Omental fat pad (tissue), 4 donors: ENCODE data around the gene PPM1G. TPM values are rescaled to one million over a fixed set of nuclear protein-coding genes. Genes with fewer than 3 reads are reported as not detected.
"Not testable (repeated sequence)": the region's sequence is repeated elsewhere in the genome, so short reads cannot be mapped to it uniquely, and the experiment has no call there.

Experiments used
- ATAC-seq: fragments of 150-250 bp; one replicate; pipeline ENCODE4 v1.9.1; 2016; ENCODE audit warnings: mild to moderate bottlenecking, moderate library complexity; ENCODE audit not compliant: low FRiP score
- DNase-seq: peaks from one replicate; pipeline ENCODE4 v3.0.0-alpha.2; 2019; ENCODE audit warnings: low spot score
- total RNA-seq, 4 donors: library from RNA; depleted of rRNA; stranded (reverse); fragments of >200 nt; gene quantifications; one replicate each; pipeline ENCODE4 v1.1.0, GENCODE V29; 2016
- TF ChIP-seq, protein P1 (sequence below), 3 donors: fragments of 450-650 bp; IDR thresholded peaks; one replicate each; pipeline ENCODE4 v1.5.1; 2016 to 2017; ENCODE audit warnings: antibody characterized with exemption in 3 of 3, mild to moderate bottlenecking in 3 of 3, moderate library complexity in 2 of 3

The PPM1G gene
- total RNA-seq, 4 donors from 2014 or later, result 44.6 to 71.9 (median 60.4) TPM

DNA sequence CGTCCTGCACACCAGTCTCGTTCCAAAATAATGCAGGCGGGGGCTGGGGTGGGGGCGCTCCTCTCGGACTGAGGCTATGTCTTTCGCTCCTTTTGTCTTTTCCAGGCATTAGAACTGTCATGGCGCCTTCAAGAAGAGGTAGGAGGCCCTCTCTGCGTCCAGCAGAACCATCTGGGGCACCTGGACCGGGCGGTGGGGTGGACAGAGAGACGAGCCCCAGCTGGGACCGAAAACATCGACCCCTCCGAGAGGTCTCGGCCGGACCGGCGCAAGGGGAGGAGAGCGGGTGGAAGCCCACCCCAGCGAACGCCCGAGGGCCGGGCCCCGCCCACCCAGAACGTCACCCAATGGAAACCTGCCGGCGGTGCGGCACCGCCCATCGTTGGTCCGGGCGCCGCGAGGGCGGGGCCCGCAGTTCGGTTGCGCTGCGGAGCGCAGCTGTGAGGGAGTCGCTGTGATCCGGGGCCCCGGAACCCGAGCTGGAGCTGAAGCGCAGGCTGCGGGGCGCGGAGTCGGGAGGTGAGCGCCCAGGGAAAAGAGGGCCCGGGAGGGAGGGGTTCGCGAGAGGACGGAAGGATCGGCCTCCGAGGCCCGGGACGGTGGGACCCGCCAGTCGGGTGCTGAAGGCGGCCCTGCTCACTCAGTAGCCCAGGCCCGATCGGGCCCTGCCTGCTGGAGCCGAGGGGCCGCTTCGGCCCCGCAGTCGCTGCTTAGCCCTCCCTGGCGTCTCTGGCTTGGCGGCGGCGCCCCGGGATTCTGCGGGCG, 19.0 kb upstream of the PPM1G start, which contains the start of gene NRBP1:
TSS of gene NRBP1 (plus strand) at position 419 of the 765 bp plus-strand sequence. CDS start 4,643 bp downstream, outside the sequence.
- ATAC-seq (peak; percentile 94), DNase-seq (peak; percentile 73)
- TF ChIP-seq, protein P1, sequence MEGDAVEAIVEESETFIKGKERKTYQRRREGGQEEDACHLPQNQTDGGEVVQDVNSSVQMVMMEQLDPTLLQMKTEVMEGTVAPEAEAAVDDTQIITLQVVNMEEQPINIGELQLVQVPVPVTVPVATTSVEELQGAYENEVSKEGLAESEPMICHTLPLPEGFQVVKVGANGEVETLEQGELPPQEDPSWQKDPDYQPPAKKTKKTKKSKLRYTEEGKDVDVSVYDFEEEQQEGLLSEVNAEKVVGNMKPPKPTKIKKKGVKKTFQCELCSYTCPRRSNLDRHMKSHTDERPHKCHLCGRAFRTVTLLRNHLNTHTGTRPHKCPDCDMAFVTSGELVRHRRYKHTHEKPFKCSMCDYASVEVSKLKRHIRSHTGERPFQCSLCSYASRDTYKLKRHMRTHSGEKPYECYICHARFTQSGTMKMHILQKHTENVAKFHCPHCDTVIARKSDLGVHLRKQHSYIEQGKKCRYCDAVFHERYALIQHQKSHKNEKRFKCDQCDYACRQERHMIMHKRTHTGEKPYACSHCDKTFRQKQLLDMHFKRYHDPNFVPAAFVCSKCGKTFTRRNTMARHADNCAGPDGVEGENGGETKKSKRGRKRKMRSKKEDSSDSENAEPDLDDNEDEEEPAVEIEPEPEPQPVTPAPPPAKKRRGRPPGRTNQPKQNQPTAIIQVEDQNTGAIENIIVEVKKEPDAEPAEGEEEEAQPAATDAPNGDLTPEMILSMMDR (IDR thresholded peaks at IDR 0.05), result no peak

DNA sequence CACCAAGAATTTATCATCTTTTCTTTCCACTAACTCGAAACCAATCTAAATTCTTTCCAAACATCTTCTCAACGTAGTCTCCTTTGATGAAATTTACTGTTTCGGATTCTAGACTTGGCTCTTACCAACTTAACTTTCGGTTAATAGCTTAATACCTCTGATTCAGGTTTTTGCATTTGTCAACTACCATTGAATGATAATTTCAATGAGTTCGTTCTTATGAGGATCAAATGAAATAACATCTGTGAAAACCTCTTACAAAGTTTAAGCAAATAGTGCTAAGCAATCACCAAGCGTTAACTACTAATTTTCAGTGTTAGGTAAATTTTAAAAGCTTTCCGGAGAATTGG, 18.4 kb upstream of the PPM1G start:
- TF ChIP-seq, protein P1 (IDR thresholded peaks at IDR 0.05), result no peak
- DNase-seq (no peak), ATAC-seq (no peak)

DNA sequence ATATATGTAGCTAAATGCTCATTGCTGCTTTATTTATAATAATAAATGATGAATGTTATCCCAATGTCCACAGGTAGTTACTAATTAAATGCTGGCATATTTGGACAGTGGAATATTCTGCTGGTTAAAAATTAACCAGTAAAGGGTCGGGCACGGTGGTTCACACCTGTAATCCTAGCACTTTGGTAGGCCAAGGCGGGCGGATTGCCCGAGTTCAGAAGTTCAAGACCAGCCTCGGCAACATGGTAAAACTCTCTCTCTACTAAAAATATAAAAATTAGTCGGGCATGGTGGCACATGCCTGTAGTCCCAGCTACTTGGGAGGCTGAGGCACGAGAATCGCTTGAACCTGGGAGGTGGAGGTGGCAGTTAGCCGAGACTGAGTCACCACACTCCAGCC, 15.6 kb upstream of the PPM1G start:
- ATAC-seq, DNase-seq: not testable (repeated sequence)

DNA sequence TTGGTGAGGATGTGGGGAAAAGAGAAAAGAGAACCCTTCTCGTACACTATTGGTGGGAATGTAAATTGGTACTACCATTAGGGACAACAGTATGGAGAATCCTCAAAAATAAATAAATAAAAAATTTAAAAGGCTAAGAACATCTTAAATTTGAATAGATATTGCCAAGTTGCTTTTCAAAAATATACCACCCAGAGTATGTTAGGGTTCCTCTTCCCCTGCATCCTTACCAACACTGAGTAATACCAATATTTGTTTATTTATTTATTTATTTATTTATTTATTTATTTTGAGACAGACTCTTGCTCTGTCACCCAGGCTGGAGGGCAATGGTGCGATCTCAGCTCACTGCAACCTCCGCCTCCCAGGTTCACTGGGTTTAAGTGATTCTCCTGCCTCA, 13.6 kb upstream of the PPM1G start:
- ATAC-seq (no peak), DNase-seq (no peak)
- TF ChIP-seq, protein P1 (IDR thresholded peaks at IDR 0.05), result no peak

DNA sequence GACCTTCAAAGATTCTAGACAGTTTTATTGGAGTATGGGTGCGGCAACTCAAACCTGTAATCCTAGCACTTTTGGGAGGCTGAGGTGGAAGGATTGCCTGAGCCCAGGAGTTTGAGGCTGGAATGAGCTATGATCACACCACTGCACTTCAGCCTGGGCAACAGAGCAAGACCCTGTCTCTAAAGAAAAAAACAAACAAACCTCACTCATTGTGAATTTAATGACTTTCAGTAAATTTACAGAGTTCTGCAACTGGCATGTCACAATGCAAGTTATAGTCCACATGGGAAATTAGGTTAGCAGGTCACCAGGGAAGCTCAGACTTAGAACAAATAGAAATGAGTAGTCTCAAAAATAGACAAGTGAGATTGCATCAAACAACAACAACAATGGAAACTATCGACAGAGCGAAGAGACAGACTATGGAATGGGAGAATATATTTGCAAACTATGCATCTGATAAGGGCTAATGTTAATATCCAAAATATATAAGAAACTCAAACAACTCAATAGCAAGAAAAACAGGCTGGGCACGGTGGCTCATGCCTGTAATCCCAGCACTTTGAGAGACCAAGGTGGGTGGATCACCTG, 12.4 kb upstream of the PPM1G start:
- ATAC-seq, result no peak
- TF ChIP-seq, protein P1 (IDR thresholded peaks at IDR 0.05), result no peak
- DNase-seq, result no peak

DNA sequence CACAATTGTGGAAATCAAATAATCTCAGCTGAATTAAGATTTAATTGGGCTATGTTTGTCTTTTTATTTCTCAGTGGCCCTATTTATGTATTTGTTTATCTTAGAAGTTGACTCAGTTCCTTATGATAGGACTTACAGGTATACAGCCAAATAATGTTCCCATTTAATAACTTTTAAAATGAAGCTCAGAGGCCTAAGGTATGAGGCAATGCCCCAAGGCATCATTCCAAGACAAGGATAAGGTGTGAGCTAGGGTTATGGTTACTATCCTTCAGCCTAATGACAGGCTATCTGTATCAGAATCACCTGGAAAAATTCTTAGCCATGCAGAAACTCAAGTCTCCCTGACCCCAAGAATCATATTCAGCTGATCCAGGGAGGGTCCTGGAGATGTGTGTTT, 11.6 kb upstream of the PPM1G start:
- ATAC-seq (no peak), DNase-seq (no peak)
- TF ChIP-seq, protein P1 (IDR thresholded peaks at IDR 0.05), result no peak

DNA sequence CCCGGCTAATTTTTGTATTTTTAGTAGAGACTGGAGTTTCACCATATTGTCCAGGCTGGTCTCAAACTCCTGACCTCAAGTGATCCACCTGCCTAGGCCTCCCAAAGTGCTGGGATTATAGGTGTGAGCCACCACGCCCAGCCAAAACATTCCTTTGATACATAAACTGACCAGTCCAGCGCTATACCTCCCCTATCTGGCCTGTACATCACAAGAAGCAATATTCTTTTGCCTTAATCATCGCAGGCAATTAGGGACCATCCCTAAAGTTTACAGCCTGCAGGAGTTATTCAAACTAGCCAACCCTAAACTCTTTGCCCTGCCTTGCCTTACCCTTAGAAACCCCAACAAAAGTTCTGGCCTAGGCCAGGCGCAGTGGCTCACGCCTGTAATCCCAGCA, 6.8 kb upstream of the PPM1G start:
- TF ChIP-seq, protein P1 (IDR thresholded peaks at IDR 0.05), result no peak
- DNase-seq (no peak), ATAC-seq (no peak)
